ENCODE results near the gene RXRA. TPM values are rescaled to one million over a fixed set of nuclear protein-coding genes. Genes with fewer than 3 reads are reported as not detected.

Gene RXRA
- total and polyA plus RNA-seq, 2 donors (not counting 1 experiment from before 2014, with no cell fraction given): 2.6 to 6.8 TPM

DNA sequence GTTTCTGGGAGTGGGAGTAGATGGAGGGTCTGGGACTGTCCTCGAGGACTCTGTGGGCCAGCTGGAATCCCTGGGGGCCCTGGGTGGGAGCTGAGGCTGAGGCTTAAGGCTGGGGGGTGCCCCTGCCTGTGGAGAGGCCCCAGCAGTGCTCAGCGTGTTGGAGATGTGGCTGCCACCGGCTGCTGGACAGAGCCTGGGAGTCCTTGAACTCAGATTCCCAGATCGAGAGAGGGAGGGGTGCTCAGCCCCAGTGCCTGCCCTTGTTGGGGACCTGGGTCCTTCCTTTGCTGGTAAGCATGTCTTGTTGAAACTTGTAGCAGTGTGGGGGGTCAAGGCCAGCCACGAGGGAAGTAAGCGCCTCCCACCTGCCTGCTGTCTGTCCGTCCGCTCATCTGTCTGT lies 10.7 kb downstream of the RXRA start:
- H3K27ac ChIP-seq (ENCODE audit: low read length in 2 of 2): no peak overlapping the region
- no peaks in the 10 kb centered on the region for H3K9me3 ChIP-seq (ENCODE audit: control extremely low read depth in 1 of 3, control insufficient read depth in 2 of 3, insufficient read depth in 1 of 3, low read length in 2 of 3)
- no peak overlapping the region for H3K27ac Mint-ChIP-seq
- TF ChIP-seq CTCF (IDR thresholded peaks at IDR 0.05): no peak
- TF ChIP-seq EZH2 (IDR thresholded peaks at IDR 0.05; ENCODE audit: borderline replicate concordance, insufficient read depth, low read depth, low read length, poor library complexity, severe bottlenecking): no peak
- no peaks in the 10 kb centered on the region for H3K27me3 Mint-ChIP-seq
- no peak overlapping the region for H3K4me3 Mint-ChIP-seq
- ChIA-PET POLR2A (interaction anchor here (0.7 kb wide), 1 partner anchor 9 kb away, joined by 3 read pairs; no protein-coding TSS in a partner anchor), CTCF (no interaction called here)
- peaks cover 16% of the 10 kb centered on the region for H3K4me1 Mint-ChIP-seq
- H3K9me3 Mint-ChIP-seq (ENCODE audit: insufficient read depth): no peaks in the 10 kb centered on the region
- DNase-seq: no peak
- 84% methylated on average over 8 of the region's 8 CpGs for WGBS (ENCODE audit: insufficient coverage)
- no peaks in the 10 kb centered on the region for H3K27me3 ChIP-seq (replicated peaks in 1 of 4; ENCODE audit: control extremely low read depth in 1 of 4, control insufficient read depth in 3 of 4, insufficient read depth in 4 of 4, low read length in 3 of 4)
- no peaks in the 10 kb centered on the region for H4K20me1 ChIP-seq (ENCODE audit: control insufficient read depth, insufficient read depth, low read length, poor library complexity, severe bottlenecking)
- H3K9ac ChIP-seq (ENCODE audit: low read length): no peak overlapping the region
- no peak for ATAC-seq (ENCODE audit: low read depth)
- H3K79me2 ChIP-seq (ENCODE audit: control insufficient read depth, insufficient read depth, low read length): peaks cover 7% of the 10 kb centered on the region
- H3K36me3 ChIP-seq (replicated peaks in 1 of 2; ENCODE audit: control extremely low read depth in 1 of 2, control insufficient read depth in 1 of 2, extremely low read depth in 1 of 2, insufficient read depth in 2 of 2, low read length in 1 of 2): no peaks in the 10 kb centered on the region
- intact Hi-C loops (cut with micrococcal nuclease): no loop called here
- H3K4me2 ChIP-seq (replicated peaks; ENCODE audit: low read depth, low read length, poor library complexity, severe bottlenecking): no peak overlapping the region
- no peak overlapping the region for H2AFZ ChIP-seq (ENCODE audit: insufficient read depth, low read depth, low read length, poor library complexity, severe bottlenecking)
- no peak overlapping the region for H3K4me3 ChIP-seq (ENCODE audit: control extremely low read depth in 1 of 5, extremely low read depth in 1 of 5, insufficient read depth in 1 of 5, low read depth in 2 of 5, low read length in 4 of 5)
- H3K4me1 ChIP-seq (ENCODE audit: control insufficient read depth in 2 of 2, insufficient read depth in 2 of 2, low read length in 2 of 2): peaks cover 8 to 19% of the 10 kb centered on the region in 2 donors

DNA sequence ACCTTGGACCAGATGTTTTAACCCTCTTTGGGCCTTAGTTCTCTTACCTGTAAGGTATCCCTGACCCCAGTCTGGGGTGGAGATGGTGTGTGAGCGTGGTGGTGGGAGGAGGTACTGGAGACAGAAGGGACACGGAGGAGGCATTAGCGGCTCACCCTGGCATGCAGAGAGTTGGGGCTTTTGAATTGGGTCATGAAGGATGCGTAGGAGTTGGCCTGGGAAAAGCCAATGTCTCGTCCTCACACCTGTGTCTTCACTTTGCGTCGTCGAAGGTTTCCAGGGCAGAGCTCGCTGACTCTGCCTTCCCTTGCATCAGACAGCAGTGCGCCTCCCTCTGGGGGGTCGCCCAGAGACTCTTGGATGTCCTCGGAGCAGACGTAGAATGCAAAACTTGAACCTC lies 11.2 kb downstream of the RXRA start:
- Histone ChIP-seq H3K79me2 (ENCODE audit: control insufficient read depth, insufficient read depth, low read length) (peaks cover 7% of the 10 kb centered on the region), H2AFZ (ENCODE audit: insufficient read depth, low read depth, low read length, poor library complexity, severe bottlenecking) (no peak overlapping the region)
- no peak for DNase-seq

More for the DNA sequence above, 11.2 kb downstream of the RXRA start:
- Histone ChIP-seq H3K27me3 (replicated peaks in 1 of 4; ENCODE audit: control extremely low read depth in 1 of 4, control insufficient read depth in 3 of 4, insufficient read depth in 4 of 4, low read length in 3 of 4) (no peaks in the 10 kb centered on the region), H3K9ac (ENCODE audit: low read length) (no peak overlapping the region), H4K20me1 (ENCODE audit: control insufficient read depth, insufficient read depth, low read length, poor library complexity, severe bottlenecking) (no peaks in the 10 kb centered on the region), H3K27ac (ENCODE audit: low read length in 2 of 2) (no peak overlapping the region), H3K4me2 (replicated peaks; ENCODE audit: low read depth, low read length, poor library complexity, severe bottlenecking) (no peak overlapping the region), H3K4me3 (ENCODE audit: control extremely low read depth in 1 of 5, extremely low read depth in 1 of 5, insufficient read depth in 1 of 5, low read depth in 2 of 5, low read length in 4 of 5) (no peak overlapping the region), H3K4me1 (ENCODE audit: control insufficient read depth in 2 of 2, insufficient read depth in 2 of 2, low read length in 2 of 2) (peaks cover 8 to 19% of the 10 kb centered on the region in 2 donors), H3K36me3 (replicated peaks in 1 of 2; ENCODE audit: control extremely low read depth in 1 of 2, control insufficient read depth in 1 of 2, extremely low read depth in 1 of 2, insufficient read depth in 2 of 2, low read length in 1 of 2) (no peaks in the 10 kb centered on the region), H3K9me3 (ENCODE audit: control extremely low read depth in 1 of 3, control insufficient read depth in 2 of 3, insufficient read depth in 1 of 3, low read length in 2 of 3) (no peaks in the 10 kb centered on the region)
- Mint-ChIP-seq H3K9me3 (ENCODE audit: insufficient read depth) (no peaks in the 10 kb centered on the region), H3K27me3 (no peaks in the 10 kb centered on the region), H3K4me3 (no peak overlapping the region), H3K27ac (no peak overlapping the region), H3K4me1 (peaks cover 17% of the 10 kb centered on the region)
- TF ChIP-seq CTCF (IDR thresholded peaks at IDR 0.05): no peak
- ATAC-seq (ENCODE audit: low read depth): no peak
- 90% methylated on average over 12 of the region's 13 CpGs for WGBS (ENCODE audit: insufficient coverage)
- POLR2A ChIA-PET: no interaction called here
- CTCF ChIA-PET: no interaction called here
- intact Hi-C loops (cut with micrococcal nuclease): no loop called here
